ENCODE measurements around the gene SLC37A4. TPM values are rescaled to one million over a fixed set of nuclear protein-coding genes. Genes with fewer than 3 reads are reported as not detected.
"Not testable (repeated sequence)": the region's sequence is repeated elsewhere in the genome, so short reads cannot be mapped to it uniquely, and the experiment has no call there.

Gene SLC37A4
- total and polyA plus RNA-seq, 3 donors from 2014 or later = 23.8 to 27.7 (median 26.0) TPM

GRCh38 chr11:119034813-119035212, 4.1 kb upstream of the SLC37A4 start:
- no peak for DNase-seq
- 67 to 73% methylated on average over 3 of the region's 3 CpGs for WGBS, 2 donors
- peaks cover 2% of the 10 kb centered on the region for H3K4me1 ChIP-seq
- intact Hi-C loops (cut with DNase I; ENCODE audit: low total_unique reads) = no loop called here
- no peaks in the 10 kb centered on the region for H3K9me3 ChIP-seq
- H3K36me3 ChIP-seq (ENCODE audit: low read depth, missing control alignments) = no peaks in the 10 kb centered on the region
- TF ChIP-seq POLR2A (IDR thresholded peaks at IDR 0.05) (no peak), CTCF (IDR thresholded peaks at IDR 0.05) (no peak)
- no peaks in the 10 kb centered on the region for H3K27me3 ChIP-seq
- H3K27ac ChIP-seq = no peak overlapping the region
- no peak overlapping the region for H3K4me3 ChIP-seq

DNA sequence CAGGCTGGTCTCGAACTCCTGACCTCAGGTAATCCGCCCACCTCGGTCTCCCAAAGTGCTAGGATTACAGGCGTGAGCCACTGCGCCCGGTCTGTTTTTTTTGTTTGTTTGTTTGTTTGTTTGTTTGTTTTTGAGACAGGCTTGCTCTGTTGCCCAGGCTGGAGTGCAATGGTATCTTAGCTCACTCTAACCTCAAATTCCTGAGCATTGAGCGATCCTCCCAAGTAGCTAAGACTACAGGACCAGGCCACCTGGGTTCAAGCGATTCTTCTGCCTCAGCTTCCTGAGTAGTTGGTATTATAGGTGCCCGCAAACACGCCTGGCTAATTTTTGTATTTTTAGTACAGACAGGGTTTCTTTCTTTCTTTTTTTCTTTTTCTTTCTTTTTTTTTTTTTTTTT, 2.7 kb upstream of the SLC37A4 start:
- H3K9me3 ChIP-seq; DNase-seq; H3K4me3 ChIP-seq; H3K27me3 ChIP-seq; intact Hi-C loops (cut with DNase I; ENCODE audit: low total_unique reads); H3K36me3 ChIP-seq (ENCODE audit: low read depth, missing control alignments); H3K27ac ChIP-seq: not testable (repeated sequence)
- WGBS, 2 donors = 84 to 87% methylated on average over 10 of the region's 10 CpGs
- H3K4me1 ChIP-seq = peaks cover 12% of the 10 kb centered on the region

- TF ChIP-seq POLR2A (IDR thresholded peaks at IDR 0.05) (no peak), CTCF (IDR thresholded peaks at IDR 0.05) (no peak)
- Histone ChIP-seq H3K4me3 (no peak overlapping the region), H3K27ac (no peak overlapping the region), H3K27me3 (no peaks in the 10 kb centered on the region), H3K36me3 (ENCODE audit: low read depth, missing control alignments) (no peaks in the 10 kb centered on the region), H3K4me1 (peaks cover 15% of the 10 kb centered on the region), H3K9me3 (no peaks in the 10 kb centered on the region)
- 56 to 68% methylated on average over 9 of the region's 9 CpGs for WGBS, 2 donors
- intact Hi-C loops (cut with DNase I; ENCODE audit: low total_unique reads) = no loop called here
- DNase-seq = no peak
Measured at GRCh38 chr11:119031912-119032280, 1.2 kb upstream of the SLC37A4 start.

DNA sequence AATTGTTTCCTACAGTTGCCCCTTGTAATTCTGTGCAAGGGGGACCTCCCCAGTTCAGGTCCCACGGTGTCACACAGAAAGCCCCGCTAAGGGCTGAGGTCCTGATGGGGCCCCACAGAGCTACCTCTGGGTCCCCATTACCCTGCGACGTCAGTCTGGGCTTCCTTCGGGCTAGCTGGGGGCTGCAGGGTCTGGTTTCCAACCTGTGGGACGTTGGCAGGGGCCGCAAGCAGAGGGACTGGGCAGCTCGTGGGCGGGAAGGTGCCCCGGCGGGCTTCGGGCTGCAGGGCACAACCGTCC, 698 bp downstream of the SLC37A4 start:
- DNase-seq = no peak
- 1 to 4% methylated on average over 9 to 11 of the region's 13 CpGs for WGBS, 2 donors
- H3K9me3 ChIP-seq = no peaks in the 10 kb centered on the region

GRCh38 chr11:119029340-119030028, 1.2 kb downstream of the SLC37A4 start:
- Histone ChIP-seq H3K27ac (peak overlapping the region; percentile 85 to 90), H3K36me3 (ENCODE audit: low read depth, missing control alignments) (no peaks in the 10 kb centered on the region), H3K4me3 (peak overlapping the region; percentile 74 to 76), H3K27me3 (no peaks in the 10 kb centered on the region), H3K4me1 (peaks cover 15% of the 10 kb centered on the region), H3K9me3 (no peaks in the 10 kb centered on the region)
- TF ChIP-seq POLR2A (IDR thresholded peaks at IDR 0.05) = no peak
- WGBS, 2 donors = 18 to 30% methylated on average over 10 of the region's 10 CpGs
- intact Hi-C loops (cut with DNase I; ENCODE audit: low total_unique reads) = no loop called here
- peak; percentile 63 for DNase-seq

More for the DNA sequence above, 698 bp downstream of the SLC37A4 start:
- Histone ChIP-seq H3K27ac (peak overlapping the region; percentile 85 to 90), H3K27me3 (no peaks in the 10 kb centered on the region), H3K36me3 (ENCODE audit: low read depth, missing control alignments) (no peaks in the 10 kb centered on the region), H3K4me3 (peak overlapping the region; percentile 74 to 76), H3K4me1 (peaks cover 15% of the 10 kb centered on the region)
- TF ChIP-seq CTCF (IDR thresholded peaks at IDR 0.05) (no peak), POLR2A (IDR thresholded peaks at IDR 0.05) (no peak)
- intact Hi-C loops (cut with DNase I; ENCODE audit: low total_unique reads) = no loop called here

DNA sequence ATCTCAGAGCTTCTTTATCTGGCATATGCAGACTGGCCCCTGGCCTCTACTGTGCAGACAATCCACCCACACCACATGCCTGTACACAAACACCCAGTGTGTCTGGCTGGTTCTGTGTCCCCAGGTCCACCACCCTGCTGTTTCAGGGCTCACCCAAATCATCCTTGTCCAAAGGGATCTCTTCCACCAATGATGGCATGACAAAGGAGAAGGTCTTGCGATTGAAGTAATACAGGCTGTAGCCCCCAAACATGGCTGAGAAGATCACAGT, 1.7 kb downstream of the SLC37A4 start:
- Histone ChIP-seq H3K4me3 (no peak overlapping the region), H3K9me3 (no peaks in the 10 kb centered on the region), H3K27ac (peak overlapping the region in 1 of 2 donors; percentile 90), H3K36me3 (ENCODE audit: low read depth, missing control alignments) (no peaks in the 10 kb centered on the region), H3K4me1 (peaks cover 15% of the 10 kb centered on the region), H3K27me3 (no peaks in the 10 kb centered on the region)
- WGBS, 2 donors = 75 to 83% methylated on average over 1 of the region's 1 CpG
- intact Hi-C loops (cut with DNase I; ENCODE audit: low total_unique reads) = no loop called here
- TF ChIP-seq POLR2A (IDR thresholded peaks at IDR 0.05) (no peak), CTCF (IDR thresholded peaks at IDR 0.05) (no peak)
- no peak for DNase-seq

Measured in testis (tissue), 3 donors.